Endothelial cell of hepatic sinusoid (primary cell): ENCODE data around the gene GALNT17.
"Not testable (repeated sequence)": the region's sequence is repeated elsewhere in the genome, so short reads cannot be mapped to it uniquely, and the experiment has no call there.

Experiments
- in situ Hi-C: cut with HindIII; loops from 2 replicates; pipeline ENCODE4 v1.10.0; 2017; ENCODE audit warnings: low sequenced_read_pairs

Gene GALNT17

GRCh38 chr7:71539615-71540014 lies 407.7 kb downstream of the GALNT17 start:
- in situ Hi-C loops: no loop called here

GRCh38 chr7:71541707-71542353 lies 409.9 kb downstream of the GALNT17 start:
- in situ Hi-C loops: no loop called here

GRCh38 chr7:71543396-71543795 lies 411.5 kb downstream of the GALNT17 start:
- in situ Hi-C loops: no loop called here

DNA sequence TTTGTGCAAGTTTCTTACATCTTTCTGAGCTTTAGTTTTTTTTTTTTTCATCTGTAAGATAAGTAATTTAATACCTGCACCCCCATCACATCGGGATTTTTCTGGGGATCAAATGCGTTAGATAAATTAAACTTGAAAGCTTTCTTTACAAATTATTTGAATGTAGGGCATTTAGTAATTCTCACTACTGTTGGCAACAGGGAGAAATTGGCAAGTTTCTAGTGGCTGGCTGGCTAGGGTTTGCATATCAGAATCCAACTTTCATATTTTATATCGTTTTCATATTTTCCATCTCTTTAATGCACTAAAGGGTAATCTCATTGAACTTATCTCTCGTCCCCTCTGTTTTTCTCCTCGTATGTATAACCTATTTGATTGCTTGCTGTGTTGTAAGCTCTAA lies 412.9 kb downstream of the GALNT17 start:
- in situ Hi-C loops: no loop called here

- in situ Hi-C loops: no loop called here
Measured at GRCh38 chr7:71547426-71547825, 415.5 kb downstream of the GALNT17 start.

GRCh38 chr7:71548746-71549145 lies 416.8 kb downstream of the GALNT17 start:
- in situ Hi-C loops: no loop called here

- in situ Hi-C loops: no loop called here
Measured at GRCh38 chr7:71553306-71553705, 421.4 kb downstream of the GALNT17 start.

DNA sequence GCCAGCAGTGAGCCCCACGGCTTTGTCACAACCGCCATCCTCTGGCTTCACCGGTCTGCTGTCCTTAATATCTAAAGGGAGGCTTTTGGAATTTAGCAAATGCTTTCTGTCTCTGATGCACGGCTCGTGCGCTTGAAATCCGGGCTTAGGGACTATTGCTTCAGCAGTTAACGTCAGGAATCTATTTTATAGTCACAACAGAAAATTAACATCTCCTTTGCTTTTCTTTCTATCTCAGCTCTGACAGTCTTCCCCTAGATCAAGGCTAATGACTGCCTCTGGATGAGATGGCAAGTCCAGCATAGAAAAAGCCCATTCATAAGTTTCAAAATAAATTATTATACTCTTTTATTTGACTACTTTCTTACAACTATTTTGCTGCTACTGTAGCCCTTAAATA lies 423.8 kb downstream of the GALNT17 start:
- in situ Hi-C loops: no loop called here

DNA sequence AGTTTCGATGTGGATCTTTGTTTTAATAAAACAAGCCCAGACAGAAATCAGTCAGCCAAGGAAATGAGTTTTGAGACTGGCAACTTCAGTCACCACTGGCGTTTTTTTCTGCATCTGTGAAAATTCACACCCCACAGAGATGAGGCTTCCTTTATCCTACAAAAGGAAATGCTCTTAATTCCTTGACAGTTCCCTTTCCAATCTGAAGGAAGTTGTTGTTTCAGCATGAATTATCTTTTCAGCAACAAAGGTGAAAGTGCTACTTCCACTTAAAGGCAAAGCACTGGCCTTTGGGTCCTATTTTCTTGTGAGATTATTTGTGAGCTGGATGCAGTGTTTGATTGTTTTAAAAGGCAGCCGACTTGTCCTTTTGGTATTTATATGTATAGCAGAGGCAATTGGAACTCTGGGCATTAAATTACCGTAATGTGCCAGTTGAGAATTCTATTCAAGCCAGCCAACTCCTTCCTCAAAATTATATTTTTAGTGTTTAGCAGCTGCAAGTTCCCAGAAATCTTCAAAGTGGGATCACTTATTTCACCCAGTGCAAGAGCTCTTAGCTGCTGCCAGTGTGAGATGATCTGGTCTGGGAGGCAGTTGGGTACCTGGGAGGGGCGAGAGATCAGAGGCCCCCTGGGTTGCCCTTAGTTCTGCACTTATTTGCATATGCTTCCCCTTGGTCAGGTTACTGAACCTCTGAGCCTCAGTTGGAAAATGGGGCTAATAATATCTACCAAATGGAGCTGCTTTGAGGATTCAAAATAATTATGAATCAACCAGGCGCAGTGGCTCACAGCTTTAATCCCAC lies 427.1 kb downstream of the GALNT17 start:
- in situ Hi-C loops: no loop called here

- in situ Hi-C loops: no loop called here
Measured at GRCh38 chr7:71560354-71560995, 428.5 kb downstream of the GALNT17 start.

DNA sequence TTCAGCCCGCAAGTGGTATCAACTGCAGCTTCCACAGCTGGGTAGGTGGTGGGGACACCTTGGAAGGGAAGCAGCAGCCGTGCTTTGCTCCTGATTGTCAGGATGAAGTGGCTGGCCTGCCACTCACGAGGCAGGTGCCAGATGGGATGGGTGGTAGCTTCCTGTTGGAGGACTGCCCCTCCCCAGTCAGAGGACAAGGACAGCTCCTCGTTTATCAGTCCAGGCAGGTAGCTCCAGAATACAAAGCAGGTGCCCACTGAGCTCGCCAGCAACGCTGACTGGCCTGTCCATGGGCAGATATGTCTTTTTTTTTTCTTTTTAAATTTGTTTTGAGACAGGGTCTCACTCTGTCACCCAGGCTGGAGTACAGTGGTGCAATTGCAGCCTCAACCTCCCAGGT lies 431.3 kb downstream of the GALNT17 start:
- in situ Hi-C loops: no loop called here

GRCh38 chr7:71566376-71566775 lies 434.4 kb downstream of the GALNT17 start:
- in situ Hi-C loops: no loop called here

DNA sequence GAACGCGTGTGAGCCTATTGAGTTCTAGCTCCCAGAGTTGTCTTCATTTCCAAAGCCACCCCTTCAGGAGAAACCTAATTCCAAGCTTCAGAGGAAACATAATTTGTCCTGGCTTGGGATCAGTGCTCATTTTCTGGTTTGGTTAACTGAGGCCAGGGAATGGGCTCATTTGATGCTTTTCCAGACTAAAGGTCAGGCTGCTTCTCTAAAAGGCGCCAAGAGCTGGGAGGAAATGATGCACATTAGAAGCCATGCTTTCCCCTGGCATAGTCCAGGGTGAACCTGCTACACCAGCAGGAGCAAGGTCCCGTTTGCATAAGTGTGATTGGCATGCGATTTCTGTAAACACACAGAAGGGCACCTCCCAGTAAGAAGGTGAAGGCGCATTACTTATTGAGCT lies 435.0 kb downstream of the GALNT17 start:
- in situ Hi-C loops: no loop called here

DNA sequence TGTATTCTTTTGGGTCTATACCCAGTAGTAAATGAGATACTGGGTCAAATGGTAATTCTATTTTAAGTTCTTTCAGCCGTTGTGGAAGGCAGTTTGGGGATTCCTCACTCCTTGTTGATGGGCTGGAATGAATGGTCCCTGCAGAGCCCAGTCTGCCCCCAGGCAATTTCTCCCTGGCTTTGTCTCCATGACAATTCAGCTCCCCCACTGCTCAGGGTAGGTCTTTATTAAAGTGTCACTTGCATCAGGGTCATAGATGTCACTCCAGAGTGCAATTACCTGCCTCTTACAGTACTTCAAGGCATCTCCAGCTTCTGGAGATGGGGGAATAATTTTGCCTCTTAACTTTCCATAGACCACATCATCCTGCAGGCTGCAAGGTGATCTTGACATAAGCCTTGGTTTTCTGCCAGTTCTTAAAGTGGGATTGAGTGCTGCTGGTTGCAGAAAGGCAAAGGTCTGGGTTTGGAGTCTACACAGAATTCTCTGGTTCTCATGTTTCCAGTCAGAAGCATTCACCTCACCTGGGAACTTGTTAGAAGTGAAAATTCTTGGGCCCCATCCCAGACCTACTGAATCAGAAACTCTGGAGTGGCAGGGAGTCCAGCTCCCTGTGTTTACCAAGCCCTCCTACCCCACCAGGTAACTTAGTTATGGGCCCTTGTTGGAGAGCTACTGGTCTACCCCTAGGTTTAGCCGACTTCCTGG lies 442.4 kb downstream of the GALNT17 start:
- in situ Hi-C loops: no loop called here

- in situ Hi-C loops: no loop called here
Measured at GRCh38 chr7:71580027-71580426, 448.1 kb downstream of the GALNT17 start.

DNA sequence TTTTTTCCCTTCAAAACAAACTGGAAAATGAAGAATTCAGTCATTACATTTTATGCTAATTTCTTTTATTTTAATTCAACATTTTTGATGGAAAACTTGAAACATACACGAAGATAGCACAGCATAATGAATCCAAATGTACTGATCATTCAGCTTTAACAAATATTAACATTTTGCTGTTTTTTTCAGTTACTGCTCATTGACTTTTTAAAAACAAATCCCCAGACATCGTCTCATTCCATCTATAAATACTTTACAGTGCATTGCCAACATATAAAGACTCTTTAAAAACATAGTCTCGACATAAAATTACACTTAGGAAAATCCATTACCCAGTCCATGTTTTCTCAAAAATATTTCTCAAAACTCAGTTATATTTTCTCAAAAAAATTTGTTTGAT lies 452.3 kb downstream of the GALNT17 start:
- in situ Hi-C loops: no loop called here

DNA sequence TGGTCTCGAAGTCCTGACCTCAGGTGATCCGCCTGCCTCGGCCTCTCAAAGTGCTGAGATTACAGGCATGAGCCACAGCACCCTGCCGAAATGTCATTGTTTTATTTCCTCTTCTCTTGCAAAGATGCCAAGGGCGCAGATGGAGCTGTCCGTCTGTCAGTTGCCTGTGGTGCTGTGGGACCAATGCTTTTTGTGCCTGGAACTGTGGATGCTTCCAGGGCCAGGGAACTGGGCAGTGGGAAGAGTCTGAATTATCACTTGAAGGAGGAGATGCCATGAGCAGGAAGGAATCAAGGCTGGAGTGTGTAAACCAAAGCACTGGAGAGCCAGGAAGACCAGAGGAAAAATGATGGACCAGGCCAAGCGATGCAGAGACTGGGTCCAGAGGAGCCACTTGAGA lies 459.9 kb downstream of the GALNT17 start:
- in situ Hi-C loops: no loop called here

- in situ Hi-C loops: not testable (repeated sequence)
Measured at GRCh38 chr7:71592388-71592787, 460.4 kb downstream of the GALNT17 start.

GRCh38 chr7:71594736-71595135 lies 462.8 kb downstream of the GALNT17 start:
- in situ Hi-C loops: no loop called here

DNA sequence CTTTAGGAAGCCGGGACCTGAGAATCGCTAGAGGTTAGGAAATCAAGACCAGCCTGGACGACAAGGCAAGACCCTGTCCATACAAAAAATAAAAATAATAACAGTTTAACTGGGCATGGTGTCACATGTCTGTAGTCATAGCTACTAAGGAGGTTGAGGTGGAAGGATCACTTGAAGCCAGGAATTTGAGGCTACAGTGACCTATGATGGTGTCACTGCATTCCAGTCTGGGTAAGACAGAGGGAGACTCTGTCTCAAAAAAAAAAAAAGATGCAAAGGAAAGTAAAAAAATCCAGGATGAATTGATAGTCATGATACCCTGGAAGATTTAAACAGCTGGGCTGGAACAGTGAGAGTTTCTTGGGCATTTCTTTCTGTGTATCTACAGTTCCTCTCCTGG lies 463.2 kb downstream of the GALNT17 start:
- in situ Hi-C loops: no loop called here

DNA sequence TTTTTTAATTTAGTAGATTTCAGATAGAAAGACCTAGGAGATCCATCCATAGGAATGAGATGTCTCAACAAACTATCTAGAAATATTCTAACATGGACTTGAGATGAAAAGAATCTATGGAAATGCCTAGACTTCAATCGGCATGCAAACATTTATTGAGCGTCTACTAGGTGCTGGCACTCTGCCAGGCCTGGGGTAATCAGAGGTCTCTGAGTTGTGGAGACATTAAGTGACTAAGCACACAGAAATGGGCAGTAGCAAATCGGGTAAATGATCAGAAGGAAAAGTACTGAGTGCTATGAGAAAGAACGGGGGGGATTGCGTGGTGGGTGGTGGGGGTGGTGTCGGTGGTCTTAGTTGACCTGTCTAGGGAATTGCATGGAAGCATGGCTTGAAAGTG lies 466.6 kb downstream of the GALNT17 start:
- in situ Hi-C loops: no loop called here
